IMR-90 (cell line): ENCODE data around the gene SNAPIN. TPM values are rescaled to one million over a fixed set of nuclear protein-coding genes. Genes with fewer than 3 reads are reported as not detected.

Experiments used
- CEBPB ChIP-seq: IDR thresholded peaks from 2 replicates; pipeline ENCODE4 v1.6.1; 2012; ENCODE audit warnings: low read depth, low read length, improper control_type of control experiment
- FOS ChIP-seq: fragments of 150-350 bp; IDR thresholded peaks from 2 replicates; pipeline ENCODE4 v1.6.1; 2016; ENCODE audit warnings: low read depth, low read length
- MAZ ChIP-seq: IDR thresholded peaks from 2 replicates; pipeline ENCODE4 v1.6.1; 2012; ENCODE audit warnings: low read depth, mild to moderate bottlenecking, low read length, improper control_type of control experiment, moderate library complexity, borderline replicate concordance
- MXI1 ChIP-seq: IDR thresholded peaks from 2 replicates; pipeline ENCODE4 v1.6.1; 2012; ENCODE audit warnings: low read depth, mild to moderate bottlenecking, low read length, moderate library complexity, borderline replicate concordance
- RFX5 ChIP-seq: IDR thresholded peaks from 2 replicates; pipeline ENCODE4 v1.8.0; 2012; ENCODE audit warnings: low read depth, mild to moderate bottlenecking, low read length, moderate library complexity
- USF2 ChIP-seq: fragments of 150-350 bp; IDR thresholded peaks from 2 replicates; pipeline ENCODE4 v1.6.1; 2017; ENCODE audit warnings: mild to moderate bottlenecking, antibody characterized with exemption, low read length, low read depth
- polyA plus RNA-seq, 3 experiments: library from polyadenylated mRNA; depleted of rRNA; stranded (reverse); fragments of >200 nt; gene quantifications; 2 replicates each; pipeline ENCODE4 v1.2.3, GENCODE V29; 2012; ENCODE audit warnings: low replicate concordance in 1 of 3
- total RNA-seq: library from RNA; depleted of rRNA; stranded (reverse); fragments of >200 nt; gene quantifications from 2 replicates; pipeline ENCODE4 v1.2.3, GENCODE V29; 2012

Gene SNAPIN
- total and polyA plus RNA-seq, 2 of the 4 experiments (the other 2 are of a cell fraction): 37.4 to 40.9 TPM

GRCh38 chr1:153670859-153671627, 12.5 kb downstream of the SNAPIN start, which contains the start of gene ILF2 (continued):
- TF ChIP-seq USF2: no peak
- TF ChIP-seq RFX5: peak; percentile 87
- peak; percentile 97 for TF ChIP-seq FOS
- TF ChIP-seq MXI1: peak; percentile 57; the same call in 1 of the 2 replicates
- 0 out of 2 replicates have a peak, but pooled peaks have one; percentile 63 for TF ChIP-seq MAZ
- no peak for TF ChIP-seq CEBPB
